ENCODE data around the gene GLB1L.
"Not testable (repeated sequence)": the region's sequence is repeated elsewhere in the genome, so short reads cannot be mapped to it uniquely, and the experiment has no call there.

The GLB1L gene

DNA sequence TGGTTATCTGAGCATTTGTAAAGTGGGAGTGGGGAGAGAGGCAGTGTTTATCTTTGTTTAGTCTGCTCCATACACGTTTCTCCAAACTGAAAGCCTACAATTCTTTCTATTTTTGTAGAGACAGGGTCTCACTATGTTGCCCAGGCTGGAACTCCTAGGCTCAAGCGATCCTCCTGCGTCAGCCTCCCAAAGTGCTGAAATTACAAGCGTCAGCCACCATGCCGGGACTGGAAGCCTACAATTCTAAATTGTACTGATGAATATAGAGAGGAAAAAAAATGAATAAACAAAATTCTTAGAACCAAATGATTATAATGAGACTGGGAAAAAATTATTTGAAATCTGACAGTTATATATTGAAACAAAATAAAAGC is 40.1 kb downstream of the GLB1L start:
- no peak for DNase-seq

DNA sequence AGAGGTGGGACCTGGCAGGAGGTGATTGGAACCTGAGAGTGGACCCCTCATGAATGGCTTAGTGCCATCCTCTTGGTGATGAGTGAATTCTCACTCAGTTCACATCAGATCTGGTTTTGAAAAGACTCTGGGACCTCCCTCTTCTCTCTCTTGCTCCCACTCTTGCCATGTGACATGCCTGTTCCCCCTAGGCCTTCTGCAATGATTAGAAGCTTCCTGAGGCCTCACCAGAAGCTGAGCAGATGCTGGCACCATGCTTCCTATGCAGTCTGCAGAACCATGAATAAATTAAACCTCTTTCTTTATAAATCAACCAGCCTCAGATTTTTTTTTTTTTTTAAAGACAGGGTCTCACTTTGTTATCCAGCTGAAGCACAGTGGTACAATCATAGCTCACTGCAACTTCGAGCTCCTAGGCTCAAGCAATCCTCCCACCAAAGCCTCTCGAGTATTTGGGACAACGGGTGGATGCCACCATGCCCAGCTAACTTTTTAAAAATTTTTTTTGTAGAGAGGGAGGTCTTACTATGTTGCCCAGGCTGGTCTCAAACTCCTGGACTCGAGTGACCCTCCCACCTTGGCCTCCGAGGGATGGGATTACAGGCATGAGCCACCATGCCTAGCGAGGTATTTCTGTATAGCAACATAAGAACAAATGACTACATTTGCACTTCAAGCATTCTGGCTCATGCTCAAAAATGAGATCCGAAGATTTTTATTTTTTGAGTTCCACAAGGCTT is 40.6 kb downstream of the GLB1L start:
- no peak for DNase-seq

DNA sequence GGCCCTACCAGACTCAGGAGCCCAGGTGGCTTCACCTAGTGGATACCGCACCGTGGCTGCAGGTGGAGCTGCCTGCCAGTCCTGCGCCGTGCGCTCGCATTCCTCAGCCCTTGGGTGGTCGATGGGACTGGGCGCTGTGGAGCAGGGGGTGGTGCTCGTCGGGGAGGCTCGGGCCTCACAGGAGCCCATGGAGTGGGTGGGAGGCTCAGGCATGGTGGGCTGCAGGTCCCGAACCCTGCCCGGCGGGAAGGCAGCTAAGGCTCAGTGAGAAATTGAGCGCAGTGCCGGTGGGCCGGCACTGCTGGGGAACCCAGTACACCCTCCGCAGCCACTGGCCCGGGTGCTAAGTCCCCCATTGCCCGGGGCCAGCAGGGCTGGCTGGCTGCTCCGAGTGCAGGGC is 43.9 kb downstream of the GLB1L start:
- DNase-seq = not testable (repeated sequence)

GRCh38 chr2:219200502-219201326 is 44.5 kb downstream of the GLB1L start:
- not testable (repeated sequence) for DNase-seq

DNA sequence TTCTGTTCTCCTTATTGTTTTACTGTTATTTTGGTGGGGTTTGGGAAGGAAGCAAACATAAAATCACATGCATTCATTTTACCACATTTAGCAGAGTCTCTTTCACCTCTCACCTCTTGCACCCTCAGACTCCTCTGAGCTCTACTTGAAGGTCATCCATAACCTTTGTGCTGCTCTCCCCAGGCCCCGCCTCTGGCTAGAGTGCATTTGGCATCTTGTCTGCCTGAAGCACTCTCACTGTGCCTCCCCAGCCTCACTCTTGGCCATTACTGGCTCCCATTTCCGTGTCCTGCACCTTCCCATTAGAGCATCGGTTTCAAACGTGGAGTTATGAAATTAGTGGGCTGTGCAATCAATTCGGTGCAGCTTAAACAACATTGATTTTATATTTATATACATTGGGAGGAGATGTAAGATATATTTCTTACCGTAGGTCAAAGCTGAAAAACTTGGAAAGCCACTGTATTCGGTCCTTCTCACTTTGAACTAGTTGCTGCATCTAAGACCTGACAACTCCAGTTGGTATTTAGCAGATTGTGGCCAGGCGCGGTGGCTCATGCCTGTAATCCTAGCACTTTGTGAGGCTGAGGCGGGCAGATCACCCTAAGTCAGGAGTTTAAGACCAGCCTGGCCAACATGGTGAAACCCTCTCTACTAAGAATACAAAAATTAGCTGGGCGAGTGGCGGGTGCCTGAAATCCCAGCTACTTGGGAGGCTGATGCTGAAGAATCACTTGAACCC is 45.6 kb downstream of the GLB1L start:
- no peak for DNase-seq

DNA sequence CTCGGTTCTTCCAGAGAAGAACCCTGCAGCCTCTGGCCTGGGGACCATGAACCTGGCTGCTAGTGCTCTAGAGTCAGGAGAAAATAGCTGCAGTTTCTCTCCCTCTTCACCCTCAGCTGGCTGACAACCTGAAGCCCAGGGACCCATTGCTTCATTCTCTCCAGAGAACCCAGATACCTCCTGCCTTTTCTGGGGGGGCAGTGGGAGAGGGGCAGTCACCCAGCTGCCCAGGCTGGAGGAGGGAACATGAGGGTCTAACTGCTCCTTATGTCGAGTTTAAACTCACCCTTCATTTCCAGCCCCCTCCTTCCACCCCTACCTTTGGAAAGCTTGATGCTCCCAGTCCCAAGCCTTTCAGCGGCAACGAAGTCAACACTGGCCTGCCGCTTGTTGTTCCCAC is 46.3 kb downstream of the GLB1L start:
- no peak for DNase-seq

GRCh38 chr2:219197388-219197787 is 47.9 kb downstream of the GLB1L start:
- DNase-seq = no peak

GRCh38 chr2:219186754-219187456 is 58.3 kb downstream of the GLB1L start:
- no peak for DNase-seq

All from NCI-H1436 (cell line).